Uterus (tissue), 2 donors: ENCODE results near the gene PTPRN2.

Experiments
- POLR2A ChIP-seq, 2 donors: fragments of 450-650 bp; IDR thresholded peaks; one replicate each; pipeline ENCODE4 v1.6.1; 2016; ENCODE audit warnings: antibody characterized with exemption in 2 of 2, mild to moderate bottlenecking in 1 of 2, moderate library complexity in 1 of 2
- TF ChIP-seq, protein P1 (sequence below), 4 experiments: fragments of 200-600 bp in 2 of 4; fragments of 450-650 bp in 2 of 4; sonication (generic) in 2 of 4; IDR thresholded peaks; one replicate each; pipeline ENCODE4 v1.5.1; 2016 to 2019; ENCODE audit warnings: antibody characterized with exemption in 4 of 4, mild to moderate bottlenecking in 2 of 4, moderate library complexity in 1 of 4

DNA sequence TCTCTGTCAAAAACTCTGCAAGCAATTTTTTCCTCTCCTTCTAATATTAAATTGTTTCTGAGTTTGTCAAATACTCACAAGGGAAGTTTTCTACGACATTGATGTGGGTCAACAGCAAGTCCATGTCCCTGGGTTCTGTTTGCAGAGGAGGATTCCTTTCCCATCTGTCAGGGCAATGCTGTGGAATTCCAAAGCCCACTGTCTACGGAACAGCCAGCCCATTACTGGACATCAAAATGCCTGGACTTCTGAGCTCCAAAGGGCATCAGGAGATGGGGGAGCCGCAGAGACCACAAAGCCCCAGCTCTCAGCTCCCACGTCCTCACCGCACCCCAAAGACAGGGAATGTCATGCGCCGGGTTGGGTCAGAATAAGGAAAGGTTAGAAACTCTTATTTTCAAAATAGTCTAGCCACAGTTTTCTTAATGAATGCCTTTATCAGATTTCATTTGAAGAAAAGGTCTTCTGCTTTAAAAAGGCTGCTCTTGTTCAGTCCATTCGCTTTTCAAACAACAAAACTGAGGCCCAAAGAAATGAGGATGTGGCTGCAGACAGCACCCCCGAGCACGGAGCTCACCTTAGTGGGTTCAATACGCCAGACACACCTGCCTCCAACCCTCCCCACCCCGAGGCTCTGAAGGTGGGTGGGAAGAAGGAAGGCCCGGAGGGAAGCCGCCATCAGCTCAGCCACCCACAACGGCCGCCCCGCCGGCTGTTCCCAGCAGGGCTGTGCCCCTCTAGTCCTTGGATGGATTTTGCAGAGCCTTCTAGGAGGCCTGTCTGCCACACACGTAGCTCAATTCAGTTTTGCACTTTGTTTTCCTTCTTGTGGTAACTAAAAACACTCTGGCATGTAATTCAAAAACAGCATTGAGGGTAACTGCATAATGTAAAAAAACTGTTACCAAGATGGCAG is 44.7 kb downstream of the PTPRN2 start:
- TF ChIP-seq, protein P1, sequence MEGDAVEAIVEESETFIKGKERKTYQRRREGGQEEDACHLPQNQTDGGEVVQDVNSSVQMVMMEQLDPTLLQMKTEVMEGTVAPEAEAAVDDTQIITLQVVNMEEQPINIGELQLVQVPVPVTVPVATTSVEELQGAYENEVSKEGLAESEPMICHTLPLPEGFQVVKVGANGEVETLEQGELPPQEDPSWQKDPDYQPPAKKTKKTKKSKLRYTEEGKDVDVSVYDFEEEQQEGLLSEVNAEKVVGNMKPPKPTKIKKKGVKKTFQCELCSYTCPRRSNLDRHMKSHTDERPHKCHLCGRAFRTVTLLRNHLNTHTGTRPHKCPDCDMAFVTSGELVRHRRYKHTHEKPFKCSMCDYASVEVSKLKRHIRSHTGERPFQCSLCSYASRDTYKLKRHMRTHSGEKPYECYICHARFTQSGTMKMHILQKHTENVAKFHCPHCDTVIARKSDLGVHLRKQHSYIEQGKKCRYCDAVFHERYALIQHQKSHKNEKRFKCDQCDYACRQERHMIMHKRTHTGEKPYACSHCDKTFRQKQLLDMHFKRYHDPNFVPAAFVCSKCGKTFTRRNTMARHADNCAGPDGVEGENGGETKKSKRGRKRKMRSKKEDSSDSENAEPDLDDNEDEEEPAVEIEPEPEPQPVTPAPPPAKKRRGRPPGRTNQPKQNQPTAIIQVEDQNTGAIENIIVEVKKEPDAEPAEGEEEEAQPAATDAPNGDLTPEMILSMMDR (IDR thresholded peaks at IDR 0.05), result no peak
- TF ChIP-seq POLR2A (IDR thresholded peaks at IDR 0.05), result no peak
